Neural cell (in vitro differentiated cells): ENCODE results near the gene ZNF37A. TPM values are rescaled to one million over a fixed set of nuclear protein-coding genes. Genes with fewer than 3 reads are reported as not detected.

Source experiments
- H2AFZ ChIP-seq: fragments of 200-600, 300-800 bp; sonication (generic), shearing (Covaris generic); 2 replicates; pipeline ENCODE4 v1.6.0; 2014; ENCODE audit warnings: low read depth, mild to moderate bottlenecking, antibody characterized with exemption, low read length, moderate library complexity
- H3F3A ChIP-seq: fragments of 200-600 bp; shearing (Covaris generic); 2 replicates; pipeline ENCODE4 v1.6.1; 2016; ENCODE audit warnings: mild to moderate bottlenecking, moderate library complexity, mixed read lengths, antibody characterized with exemption, low read length; ENCODE audit not compliant: insufficient read depth, poor library complexity, severe bottlenecking
- H3K27ac ChIP-seq: fragments of 200-600, 300-800 bp; sonication (generic), shearing (Covaris generic); 2 replicates; pipeline ENCODE4 v1.5.1; 2014; ENCODE audit warnings: mild to moderate bottlenecking, low read length, moderate library complexity
- H3K27me3 ChIP-seq: fragments of 300-800, 200-600 bp; sonication (generic), shearing (Covaris generic); 2 replicates; pipeline ENCODE4 v1.6.0; 2014; ENCODE audit warnings: mild to moderate bottlenecking, low read depth, low read length, moderate library complexity; ENCODE audit not compliant: insufficient read depth
- H3K36me3 ChIP-seq: fragments of 300-800, 200-600 bp; sonication (generic), shearing (Covaris generic); 2 replicates; pipeline ENCODE4 v1.5.1; 2014; ENCODE audit warnings: mild to moderate bottlenecking, antibody characterized with exemption, low read length, moderate library complexity; ENCODE audit not compliant: insufficient read depth
- H3K4me2 ChIP-seq: fragments of 300-800, 200-600 bp; sonication (generic), shearing (Covaris generic); 2 replicates; pipeline ENCODE4 v1.6.0; 2014; ENCODE audit warnings: mild to moderate bottlenecking, low read length
- H3K4me3 ChIP-seq: fragments of 300-800, 200-600 bp; sonication (generic), shearing (Covaris generic); 2 replicates; pipeline ENCODE4 v1.5.1; 2014; ENCODE audit warnings: mild to moderate bottlenecking, low read length, moderate library complexity
- H3K79me2 ChIP-seq: fragments of 200-600 bp; shearing (Covaris generic); replicated peaks from 2 replicates; pipeline ENCODE4 v1.6.0; 2014; ENCODE audit warnings: mild to moderate bottlenecking, low read length, moderate library complexity; ENCODE audit not compliant: insufficient read depth
- H3K9ac ChIP-seq: fragments of 300-800, 200-600 bp; sonication (generic), shearing (Covaris generic); 2 replicates; pipeline ENCODE4 v1.6.1; 2016; ENCODE audit warnings: mild to moderate bottlenecking, low read length, mixed read lengths
- H3K9me2 ChIP-seq: fragments of 200-600 bp; shearing (Covaris generic); 2 replicates; pipeline ENCODE4 v1.6.1; 2016; ENCODE audit warnings: mild to moderate bottlenecking, low read length, mixed read lengths; ENCODE audit not compliant: insufficient read depth
- H3K9me3 ChIP-seq: fragments of 200-600, 300-800 bp; sonication (generic), shearing (Covaris generic); 2 replicates; pipeline ENCODE4 v1.6.1; 2016; ENCODE audit warnings: mild to moderate bottlenecking, mixed run types, low read length, moderate library complexity, mixed read lengths
- H4K20me1 ChIP-seq: fragments of 200-600 bp; shearing (Covaris generic); 2 replicates; pipeline ENCODE4 v1.6.1; 2016; ENCODE audit warnings: mild to moderate bottlenecking, mixed run types; ENCODE audit not compliant: insufficient read depth
- CTCF ChIP-seq: fragments of 450-650 bp; IDR thresholded peaks from 2 replicates; pipeline ENCODE4 v1.5.1; 2014; ENCODE audit warnings: antibody characterized with exemption, mild to moderate bottlenecking, moderate library complexity; ENCODE audit not compliant: poor library complexity, severe bottlenecking
- EP300 ChIP-seq: fragments of 450-650 bp; conservative IDR thresholded peaks from 2 replicates; pipeline ENCODE4 v1.6.1; 2014; ENCODE audit warnings: antibody characterized with exemption, mild to moderate bottlenecking, moderate library complexity; ENCODE audit not compliant: poor library complexity, severe bottlenecking
- EZH2 ChIP-seq: fragments of 200-600, 300-800 bp; shearing (Covaris generic), sonication (generic); IDR thresholded peaks from 2 replicates; pipeline ENCODE4 v1.6.1; 2014; ENCODE audit warnings: antibody characterized with exemption, low read length, borderline replicate concordance, mild to moderate bottlenecking; ENCODE audit not compliant: insufficient read depth, poor library complexity, severe bottlenecking
- MXI1 ChIP-seq: fragments of 450-650 bp; conservative IDR thresholded peaks from 2 replicates; pipeline ENCODE4 v1.6.1; 2014; ENCODE audit warnings: antibody characterized with exemption, mild to moderate bottlenecking; ENCODE audit not compliant: poor library complexity, severe bottlenecking
- POLR2AphosphoS5 ChIP-seq: IDR thresholded peaks from 2 replicates; pipeline ENCODE4 v1.6.1; 2012
- RAD21 ChIP-seq: fragments of 450-650 bp; conservative IDR thresholded peaks from 2 replicates; pipeline ENCODE4 v1.6.1; 2014; ENCODE audit warnings: antibody characterized with exemption, mild to moderate bottlenecking, moderate library complexity
- SMC3 ChIP-seq: fragments of 450-650 bp; conservative IDR thresholded peaks from 2 replicates; pipeline ENCODE4 v1.6.1; 2014; ENCODE audit warnings: antibody characterized with exemption, mild to moderate bottlenecking, moderate library complexity; ENCODE audit not compliant: poor library complexity
- TAF1 ChIP-seq: IDR thresholded peaks from 2 replicates; pipeline ENCODE4 v1.6.1; 2012; ENCODE audit warnings: low read depth
- polyA plus RNA-seq: library from polyadenylated mRNA; depleted of rRNA; stranded (reverse); fragments of >200 nt; gene quantifications from 2 replicates; pipeline ENCODE4 v1.2.3, GENCODE V29; 2014
- TF ChIP-seq, protein P1 (sequence below): IDR thresholded peaks from 2 replicates; pipeline ENCODE4 v1.6.1; 2012; ENCODE audit warnings: borderline replicate concordance

Gene ZNF37A
- polyA plus RNA-seq, 1 donor from 2014 or later: 8.9 TPM

GRCh38 chr10:38163617-38164016 is 69.5 kb downstream of the ZNF37A start:
- Histone ChIP-seq H2AFZ (no peak overlapping the region), H3K27ac (no peak overlapping the region), H3K9ac (no peak overlapping the region), H3K9me2 (no peaks in the 10 kb centered on the region), H3K79me2 (no peaks in the 10 kb centered on the region), H3K36me3 (no peaks in the 10 kb centered on the region), H3K4me2 (no peak overlapping the region), H3K9me3 (peaks cover under 1% of the 10 kb centered on the region), H3K4me3 (no peak overlapping the region), H3K27me3 (no peaks in the 10 kb centered on the region), H4K20me1 (no peaks in the 10 kb centered on the region), H3F3A (no peaks in the 10 kb centered on the region)
- no peak for TF ChIP-seq SMC3
- TF ChIP-seq TAF1: no peak
- no peak for TF ChIP-seq CTCF
- no peak for TF ChIP-seq RAD21
- no peak for TF ChIP-seq POLR2AphosphoS5
- TF ChIP-seq, protein P1, sequence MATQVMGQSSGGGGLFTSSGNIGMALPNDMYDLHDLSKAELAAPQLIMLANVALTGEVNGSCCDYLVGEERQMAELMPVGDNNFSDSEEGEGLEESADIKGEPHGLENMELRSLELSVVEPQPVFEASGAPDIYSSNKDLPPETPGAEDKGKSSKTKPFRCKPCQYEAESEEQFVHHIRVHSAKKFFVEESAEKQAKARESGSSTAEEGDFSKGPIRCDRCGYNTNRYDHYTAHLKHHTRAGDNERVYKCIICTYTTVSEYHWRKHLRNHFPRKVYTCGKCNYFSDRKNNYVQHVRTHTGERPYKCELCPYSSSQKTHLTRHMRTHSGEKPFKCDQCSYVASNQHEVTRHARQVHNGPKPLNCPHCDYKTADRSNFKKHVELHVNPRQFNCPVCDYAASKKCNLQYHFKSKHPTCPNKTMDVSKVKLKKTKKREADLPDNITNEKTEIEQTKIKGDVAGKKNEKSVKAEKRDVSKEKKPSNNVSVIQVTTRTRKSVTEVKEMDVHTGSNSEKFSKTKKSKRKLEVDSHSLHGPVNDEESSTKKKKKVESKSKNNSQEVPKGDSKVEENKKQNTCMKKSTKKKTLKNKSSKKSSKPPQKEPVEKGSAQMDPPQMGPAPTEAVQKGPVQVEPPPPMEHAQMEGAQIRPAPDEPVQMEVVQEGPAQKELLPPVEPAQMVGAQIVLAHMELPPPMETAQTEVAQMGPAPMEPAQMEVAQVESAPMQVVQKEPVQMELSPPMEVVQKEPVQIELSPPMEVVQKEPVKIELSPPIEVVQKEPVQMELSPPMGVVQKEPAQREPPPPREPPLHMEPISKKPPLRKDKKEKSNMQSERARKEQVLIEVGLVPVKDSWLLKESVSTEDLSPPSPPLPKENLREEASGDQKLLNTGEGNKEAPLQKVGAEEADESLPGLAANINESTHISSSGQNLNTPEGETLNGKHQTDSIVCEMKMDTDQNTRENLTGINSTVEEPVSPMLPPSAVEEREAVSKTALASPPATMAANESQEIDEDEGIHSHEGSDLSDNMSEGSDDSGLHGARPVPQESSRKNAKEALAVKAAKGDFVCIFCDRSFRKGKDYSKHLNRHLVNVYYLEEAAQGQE: no peak
- TF ChIP-seq MXI1: no peak
- TF ChIP-seq EP300: no peak

GRCh38 chr10:38174336-38174735 is 80.2 kb downstream of the ZNF37A start:
- no peak for TF ChIP-seq RAD21
- no peak overlapping the region for H2AFZ ChIP-seq
- H3K79me2 ChIP-seq: no peaks in the 10 kb centered on the region
- H3K9ac ChIP-seq: no peak overlapping the region
- H3K36me3 ChIP-seq: no peaks in the 10 kb centered on the region
- no peaks in the 10 kb centered on the region for H4K20me1 ChIP-seq
- no peaks in the 10 kb centered on the region for H3K27me3 ChIP-seq
- no peak overlapping the region for H3K4me2 ChIP-seq
- H3K9me3 ChIP-seq: peaks cover 6% of the 10 kb centered on the region
- H3K9me2 ChIP-seq: no peaks in the 10 kb centered on the region
- H3K27ac ChIP-seq: no peak overlapping the region
- H3K4me3 ChIP-seq: no peak overlapping the region
- H3F3A ChIP-seq: no peaks in the 10 kb centered on the region

DNA sequence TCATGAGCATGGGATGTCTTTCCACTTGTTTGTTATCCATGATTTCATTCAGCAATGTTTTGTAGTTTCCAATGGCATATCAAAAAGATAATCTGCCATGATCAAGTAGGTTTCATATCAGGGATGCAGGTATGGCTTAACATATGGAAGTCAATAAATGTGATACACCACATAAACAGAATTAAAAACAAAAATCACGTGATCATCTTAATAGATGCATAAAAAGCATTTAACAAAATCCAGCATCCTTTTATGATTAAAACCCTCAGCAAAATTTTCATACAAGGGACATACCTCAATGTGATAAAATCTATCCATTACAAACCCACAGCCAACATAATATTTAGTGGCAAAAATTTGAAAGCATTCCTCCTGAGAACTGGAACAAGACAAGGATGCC is 90.3 kb downstream of the ZNF37A start:
- Histone ChIP-seq H3F3A (no peaks in the 10 kb centered on the region), H3K4me2 (no peak overlapping the region), H3K36me3 (no peaks in the 10 kb centered on the region), H3K4me3 (no peak overlapping the region), H3K9me3 (peaks cover 7% of the 10 kb centered on the region), H3K9ac (no peak overlapping the region), H3K27me3 (no peaks in the 10 kb centered on the region), H2AFZ (no peak overlapping the region), H3K79me2 (no peaks in the 10 kb centered on the region), H4K20me1 (no peaks in the 10 kb centered on the region), H3K9me2 (no peaks in the 10 kb centered on the region), H3K27ac (no peak overlapping the region)
- TF ChIP-seq, protein P1: no peak
- TF ChIP-seq MXI1 (no peak), CTCF (no peak), EZH2 (no peak), EP300 (no peak), POLR2AphosphoS5 (no peak), SMC3 (no peak), RAD21 (no peak), TAF1 (no peak)
